ENCODE results near the gene ARHGAP24.

DNA sequence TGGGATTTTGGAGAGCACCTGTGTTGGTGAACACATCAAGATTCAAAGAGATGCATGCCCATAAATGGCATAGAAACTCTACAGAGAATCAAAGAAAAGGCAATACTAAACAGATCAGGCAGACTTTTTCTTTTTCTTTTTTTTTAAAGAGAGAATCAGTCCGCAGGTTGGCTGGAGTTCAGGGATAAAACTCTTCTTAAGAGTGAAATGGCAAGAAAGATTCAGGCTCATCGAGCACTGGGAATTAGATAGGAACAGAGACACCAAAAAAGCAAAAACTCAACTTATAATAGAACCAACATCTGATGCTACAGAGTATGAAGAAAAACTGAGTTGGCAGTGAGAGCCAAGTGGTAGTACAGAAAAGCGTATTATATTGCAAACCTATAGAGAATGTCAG, 314.3 kb downstream of the ARHGAP24 start:
- TF ChIP-seq, protein P1, sequence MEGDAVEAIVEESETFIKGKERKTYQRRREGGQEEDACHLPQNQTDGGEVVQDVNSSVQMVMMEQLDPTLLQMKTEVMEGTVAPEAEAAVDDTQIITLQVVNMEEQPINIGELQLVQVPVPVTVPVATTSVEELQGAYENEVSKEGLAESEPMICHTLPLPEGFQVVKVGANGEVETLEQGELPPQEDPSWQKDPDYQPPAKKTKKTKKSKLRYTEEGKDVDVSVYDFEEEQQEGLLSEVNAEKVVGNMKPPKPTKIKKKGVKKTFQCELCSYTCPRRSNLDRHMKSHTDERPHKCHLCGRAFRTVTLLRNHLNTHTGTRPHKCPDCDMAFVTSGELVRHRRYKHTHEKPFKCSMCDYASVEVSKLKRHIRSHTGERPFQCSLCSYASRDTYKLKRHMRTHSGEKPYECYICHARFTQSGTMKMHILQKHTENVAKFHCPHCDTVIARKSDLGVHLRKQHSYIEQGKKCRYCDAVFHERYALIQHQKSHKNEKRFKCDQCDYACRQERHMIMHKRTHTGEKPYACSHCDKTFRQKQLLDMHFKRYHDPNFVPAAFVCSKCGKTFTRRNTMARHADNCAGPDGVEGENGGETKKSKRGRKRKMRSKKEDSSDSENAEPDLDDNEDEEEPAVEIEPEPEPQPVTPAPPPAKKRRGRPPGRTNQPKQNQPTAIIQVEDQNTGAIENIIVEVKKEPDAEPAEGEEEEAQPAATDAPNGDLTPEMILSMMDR (IDR thresholded peaks at IDR 0.05) = no peak
- no peak for TF ChIP-seq EP300 (IDR thresholded peaks at IDR 0.05)
- TF ChIP-seq POLR2A (IDR thresholded peaks at IDR 0.05) = no peak

All from ovary (tissue), 3 donors.